Measurements from ENCODE around the gene SLC5A2. TPM values are rescaled to one million over a fixed set of nuclear protein-coding genes. Genes with fewer than 3 reads are reported as not detected.

Gene SLC5A2
- total RNA-seq, 2 experiments from 2014 or later, result not detected

DNA sequence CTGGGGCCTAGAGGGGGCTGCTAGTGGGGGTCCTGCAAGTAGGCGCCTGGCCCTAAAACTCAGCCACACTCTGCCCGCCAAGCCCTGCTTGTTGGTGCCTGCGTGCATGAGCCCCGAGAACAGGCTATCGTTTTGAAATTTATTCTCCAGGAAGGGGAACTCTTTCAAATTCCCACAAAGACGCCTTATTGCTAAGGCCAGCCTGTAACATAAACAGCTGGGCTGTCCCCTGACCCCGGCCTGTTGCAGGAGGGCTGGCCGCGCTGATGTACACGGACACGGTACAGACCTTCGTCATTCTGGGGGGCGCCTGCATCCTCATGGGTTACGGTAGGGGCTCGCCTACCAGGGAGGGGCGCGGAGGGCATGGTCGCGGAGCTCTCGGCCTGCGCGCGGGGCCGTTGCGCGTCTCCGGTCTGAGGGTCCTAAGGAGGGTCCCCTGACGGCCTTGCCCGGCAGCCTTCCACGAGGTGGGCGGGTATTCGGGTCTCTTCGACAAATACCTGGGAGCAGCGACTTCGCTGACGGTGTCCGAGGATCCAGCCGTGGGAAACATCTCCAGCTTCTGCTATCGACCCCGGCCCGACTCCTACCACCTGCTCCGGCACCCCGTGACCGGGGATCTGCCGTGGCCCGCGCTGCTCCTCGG, 4.3 kb downstream of the SLC5A2 start:
- Histone ChIP-seq H3K9me2 (ENCODE audit: insufficient read depth, low read length) (no peaks in the 10 kb centered on the region), H4K20me1 (ENCODE audit: insufficient read depth, low read length) (no peaks in the 10 kb centered on the region), H3K79me2 (ENCODE audit: insufficient read depth, low read depth, low read length) (no peaks in the 10 kb centered on the region), H3K4me2 (ENCODE audit: low read length) (peak overlapping the region; percentile 49), H3K9me3 (ENCODE audit: low read length) (no peaks in the 10 kb centered on the region), H3K4me1 (ENCODE audit: insufficient read depth, low read length, poor library complexity, severe bottlenecking) (peaks cover 4% of the 10 kb centered on the region), H3K27ac (ENCODE audit: low read depth, low read length, poor library complexity, severe bottlenecking) (no peak overlapping the region), H3K4me3 (ENCODE audit: low read depth, low read length, poor library complexity, severe bottlenecking) (peak overlapping the region; percentile 11), H2AFZ (ENCODE audit: low read length) (0 out of 2 replicates have a peak overlapping the region, but pooled peaks have one; percentile 29), H3K36me3 (ENCODE audit: insufficient read depth, low read length) (no peaks in the 10 kb centered on the region)
- TF ChIP-seq, protein P1, sequence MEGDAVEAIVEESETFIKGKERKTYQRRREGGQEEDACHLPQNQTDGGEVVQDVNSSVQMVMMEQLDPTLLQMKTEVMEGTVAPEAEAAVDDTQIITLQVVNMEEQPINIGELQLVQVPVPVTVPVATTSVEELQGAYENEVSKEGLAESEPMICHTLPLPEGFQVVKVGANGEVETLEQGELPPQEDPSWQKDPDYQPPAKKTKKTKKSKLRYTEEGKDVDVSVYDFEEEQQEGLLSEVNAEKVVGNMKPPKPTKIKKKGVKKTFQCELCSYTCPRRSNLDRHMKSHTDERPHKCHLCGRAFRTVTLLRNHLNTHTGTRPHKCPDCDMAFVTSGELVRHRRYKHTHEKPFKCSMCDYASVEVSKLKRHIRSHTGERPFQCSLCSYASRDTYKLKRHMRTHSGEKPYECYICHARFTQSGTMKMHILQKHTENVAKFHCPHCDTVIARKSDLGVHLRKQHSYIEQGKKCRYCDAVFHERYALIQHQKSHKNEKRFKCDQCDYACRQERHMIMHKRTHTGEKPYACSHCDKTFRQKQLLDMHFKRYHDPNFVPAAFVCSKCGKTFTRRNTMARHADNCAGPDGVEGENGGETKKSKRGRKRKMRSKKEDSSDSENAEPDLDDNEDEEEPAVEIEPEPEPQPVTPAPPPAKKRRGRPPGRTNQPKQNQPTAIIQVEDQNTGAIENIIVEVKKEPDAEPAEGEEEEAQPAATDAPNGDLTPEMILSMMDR (conservative IDR thresholded peaks at IDR 0.05; ENCODE audit: low read length), result no peak
- TF ChIP-seq EZH2phosphoT487 (IDR thresholded peaks at IDR 0.05; ENCODE audit: borderline replicate concordance, low read depth, low read length), result no peak
- BruUV-seq (replicated peaks), result no TSS peak
- ChIA-PET POLR2A (no interaction called here), CTCF (ENCODE audit: unreplicated experiment) (no interaction called here)
- intact Hi-C loops (cut with micrococcal nuclease; ENCODE audit: unreplicated experiment), result no loop called here
- no peak for DNase-seq (ENCODE audit: low spot score)

DNA sequence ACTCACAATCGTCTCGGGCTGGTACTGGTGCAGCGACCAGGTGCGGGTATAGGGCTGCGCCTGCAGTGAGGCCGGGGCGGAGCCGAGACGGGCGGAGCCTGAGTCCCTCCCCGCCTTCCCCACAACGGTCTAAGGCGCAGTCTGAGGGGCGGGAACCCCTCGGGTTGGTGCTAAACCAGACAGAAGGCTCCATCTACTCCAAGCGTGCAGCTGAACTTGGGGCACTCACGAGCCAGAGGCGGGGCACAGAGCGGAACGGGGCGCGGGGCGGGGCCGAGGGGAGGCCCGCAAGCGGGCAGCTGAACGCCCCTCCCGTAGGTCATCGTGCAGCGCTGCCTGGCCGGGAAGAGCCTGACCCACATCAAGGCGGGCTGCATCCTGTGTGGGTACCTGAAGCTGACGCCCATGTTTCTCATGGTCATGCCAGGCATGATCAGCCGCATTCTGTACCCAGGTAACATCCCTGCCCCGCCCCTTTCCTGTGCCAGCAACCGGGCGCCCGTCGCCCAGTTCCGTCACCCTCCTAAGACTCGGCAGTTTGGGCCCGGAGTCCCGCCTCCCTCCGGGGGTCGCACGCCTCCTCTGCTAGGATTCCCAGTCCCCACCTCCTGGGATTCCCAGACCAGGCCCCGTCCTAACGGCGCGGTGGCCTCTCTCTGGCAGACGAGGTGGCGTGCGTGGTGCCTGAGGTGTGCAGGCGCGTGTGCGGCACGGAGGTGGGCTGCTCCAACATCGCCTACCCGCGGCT, 5.0 kb downstream of the SLC5A2 start:
- H3K4me3 ChIP-seq (ENCODE audit: low read depth, low read length, poor library complexity, severe bottlenecking), result peak overlapping the region; percentile 11
- no peaks in the 10 kb centered on the region for H3K9me2 ChIP-seq (ENCODE audit: insufficient read depth, low read length)
- H3K4me1 ChIP-seq (ENCODE audit: insufficient read depth, low read length, poor library complexity, severe bottlenecking), result peaks cover 4% of the 10 kb centered on the region
- H3K4me2 ChIP-seq (ENCODE audit: low read length), result peak overlapping the region; percentile 49
- ChIA-PET POLR2A (no interaction called here), CTCF (ENCODE audit: unreplicated experiment) (no interaction called here)
- H2AFZ ChIP-seq (ENCODE audit: low read length), result 0 out of 2 replicates have a peak overlapping the region, but pooled peaks have one; percentile 29
- H3K79me2 ChIP-seq (ENCODE audit: insufficient read depth, low read depth, low read length), result no peaks in the 10 kb centered on the region
- DNase-seq (ENCODE audit: low spot score), result no peak
- H3K36me3 ChIP-seq (ENCODE audit: insufficient read depth, low read length), result no peaks in the 10 kb centered on the region
- intact Hi-C loops (cut with micrococcal nuclease; ENCODE audit: unreplicated experiment), result no loop called here
- H4K20me1 ChIP-seq (ENCODE audit: insufficient read depth, low read length), result no peaks in the 10 kb centered on the region
- no TSS peak for BruUV-seq (replicated peaks)
- H3K27ac ChIP-seq (ENCODE audit: low read depth, low read length, poor library complexity, severe bottlenecking), result no peak overlapping the region
- TF ChIP-seq, protein P1 (conservative IDR thresholded peaks at IDR 0.05; ENCODE audit: low read length), result no peak
- no peak for TF ChIP-seq EZH2phosphoT487 (IDR thresholded peaks at IDR 0.05; ENCODE audit: borderline replicate concordance, low read depth, low read length)
- no peaks in the 10 kb centered on the region for H3K9me3 ChIP-seq (ENCODE audit: low read length)

All from OCI-LY7 (cell line).